Measurements from ENCODE around the gene RALB.
"Not testable (repeated sequence)": the region's sequence is repeated elsewhere in the genome, so short reads cannot be mapped to it uniquely, and the experiment has no call there.

Gene RALB

DNA sequence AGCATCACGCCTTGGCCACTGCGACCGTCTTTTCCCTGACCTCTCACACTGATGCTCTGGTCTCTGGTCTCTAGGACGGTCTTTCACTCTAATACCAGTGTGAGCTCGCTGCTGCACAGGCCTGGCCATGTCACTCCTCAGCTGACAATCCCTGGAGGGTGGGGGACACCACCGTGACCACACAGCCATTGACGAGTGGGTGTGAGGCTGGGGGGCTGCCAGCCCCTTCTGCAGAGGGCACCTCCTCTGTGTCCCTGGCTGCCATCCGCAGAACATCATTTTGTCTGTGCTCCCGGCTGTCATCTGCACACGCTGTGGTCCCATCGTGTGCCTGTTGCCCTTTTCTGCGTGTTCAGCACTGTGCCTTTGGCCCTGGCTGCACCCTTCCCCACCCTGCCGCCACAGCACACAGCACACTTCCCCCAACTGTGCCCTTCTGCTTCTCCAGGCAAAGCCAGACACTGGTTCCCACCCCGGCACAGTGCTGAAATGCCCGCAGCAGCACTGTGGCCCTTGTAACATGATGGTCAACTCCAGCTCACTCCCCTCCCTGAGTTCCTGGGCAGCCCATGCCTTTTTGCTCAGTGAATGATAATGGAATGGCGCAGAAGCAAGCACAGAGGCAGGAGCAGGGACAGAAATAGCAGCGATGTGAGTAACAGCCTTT, 62.8 kb downstream of the RALB start:
- no peak for DNase-seq (ENCODE audit: low read depth in 2 of 2)

DNA sequence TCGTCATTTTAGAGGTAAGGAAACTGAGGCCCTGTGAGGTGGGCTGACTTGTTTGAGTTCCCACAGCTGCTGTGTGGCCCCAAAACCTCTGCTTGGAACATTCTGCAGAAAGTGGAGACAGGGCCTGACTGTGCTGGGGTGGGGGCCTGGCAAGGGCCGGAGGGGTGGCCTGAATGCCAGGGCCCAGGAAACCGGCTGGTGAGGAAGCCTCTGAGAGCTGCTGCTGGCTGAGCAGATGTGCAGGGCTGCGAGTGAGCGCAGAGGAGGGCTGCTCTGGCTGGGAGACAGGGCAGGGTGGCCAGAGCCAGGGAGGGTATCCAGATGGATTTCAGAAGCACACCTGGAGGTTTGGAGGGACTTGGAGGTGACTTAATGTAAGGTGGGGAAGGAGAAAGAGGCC, 63.4 kb downstream of the RALB start:
- no peak for DNase-seq (ENCODE audit: low read depth in 2 of 2)

DNA sequence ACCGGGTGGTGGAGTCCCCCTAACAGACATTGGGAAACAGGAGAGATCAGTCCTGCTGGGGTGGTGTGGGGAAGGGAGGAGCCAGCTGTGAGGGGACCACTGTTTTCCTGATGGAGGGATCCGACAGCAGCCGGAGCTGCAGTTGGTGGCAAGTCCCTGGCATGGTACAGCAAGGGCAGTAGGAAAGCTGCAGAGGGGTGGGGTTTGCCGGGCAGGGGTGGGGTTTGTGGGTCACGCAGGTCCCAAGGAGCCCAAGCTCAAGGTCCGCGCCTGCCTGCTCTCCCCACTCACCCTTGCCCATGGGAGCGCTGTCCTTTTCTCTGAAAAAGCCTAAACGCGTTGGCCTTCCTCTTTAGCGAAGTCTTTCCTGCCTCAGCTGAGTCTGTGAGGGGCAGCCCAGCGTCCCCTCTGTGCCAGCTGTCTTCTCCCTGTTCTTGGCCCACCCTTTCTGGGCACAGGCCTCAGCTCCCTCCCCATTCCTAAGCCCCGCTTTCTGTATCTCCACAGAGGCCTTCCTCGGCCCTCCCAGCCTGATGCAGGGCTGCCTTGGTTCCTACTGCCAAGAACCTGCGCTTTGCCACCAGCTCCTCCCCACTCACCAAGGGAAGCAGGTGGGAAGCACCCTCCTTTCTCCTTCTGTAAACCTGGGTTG, 64.0 kb downstream of the RALB start:
- no peak for DNase-seq (ENCODE audit: low read depth in 2 of 2)

DNA sequence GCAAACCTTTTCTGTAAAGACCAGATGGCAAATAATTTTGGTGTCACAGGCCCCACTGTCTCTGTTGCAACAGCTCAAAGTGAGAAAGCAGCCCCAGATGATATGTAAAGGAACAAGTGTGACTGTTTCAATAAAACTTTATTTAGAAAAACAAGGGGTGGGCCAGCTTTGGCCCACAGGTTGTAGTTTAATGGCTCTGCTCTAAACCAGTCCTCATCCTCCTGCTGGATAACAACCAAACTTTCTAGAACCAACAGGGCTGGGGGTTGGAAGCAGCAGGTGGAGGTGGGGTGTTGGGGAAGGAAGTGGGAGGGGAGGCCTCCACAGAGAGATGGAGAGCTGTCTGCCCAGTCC, 64.5 kb downstream of the RALB start:
- no peak for DNase-seq (ENCODE audit: low read depth in 2 of 2)

DNA sequence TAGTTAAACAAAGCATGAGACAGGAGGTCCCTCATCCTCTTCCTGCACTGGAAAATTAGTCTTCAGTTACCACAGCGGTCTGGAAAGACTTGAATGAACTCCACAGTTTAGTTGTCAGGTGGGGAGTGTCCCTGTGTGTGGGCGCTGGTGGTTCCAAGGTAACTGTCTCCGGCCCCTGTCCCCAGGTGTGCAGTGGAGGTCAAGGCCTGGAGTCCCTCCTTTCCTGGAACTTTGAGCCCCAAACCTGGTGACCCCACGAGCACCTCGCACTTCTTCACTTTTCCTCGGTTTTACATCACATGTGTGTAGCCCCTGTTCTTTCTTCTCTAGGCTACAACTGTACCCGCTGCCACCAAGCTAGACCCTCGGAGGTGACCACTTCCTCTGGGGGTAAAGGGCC, 65.3 kb downstream of the RALB start:
- DNase-seq (ENCODE audit: low read depth in 2 of 2), result no peak

DNA sequence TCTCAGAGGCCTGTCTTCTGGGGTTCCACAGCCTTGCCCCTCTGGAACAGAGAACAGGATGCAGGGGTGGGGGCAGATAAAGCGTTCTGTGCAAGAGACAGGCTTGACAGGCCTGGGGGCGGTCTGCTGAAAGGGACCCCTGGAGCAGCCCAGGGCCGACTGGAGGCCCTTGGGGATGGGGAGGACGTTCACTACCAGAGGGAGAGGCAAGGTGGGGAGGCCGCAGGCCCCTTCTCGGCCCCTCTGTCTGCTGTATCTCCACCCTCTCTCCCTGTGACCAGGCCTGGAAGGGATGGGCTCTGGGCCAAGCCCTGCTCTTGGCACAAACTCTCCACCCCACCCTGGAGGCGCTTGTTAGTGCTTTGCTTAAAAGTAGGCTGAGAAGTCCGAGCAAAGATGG, 66.0 kb downstream of the RALB start:
- no peak for DNase-seq (ENCODE audit: low read depth in 2 of 2)

DNA sequence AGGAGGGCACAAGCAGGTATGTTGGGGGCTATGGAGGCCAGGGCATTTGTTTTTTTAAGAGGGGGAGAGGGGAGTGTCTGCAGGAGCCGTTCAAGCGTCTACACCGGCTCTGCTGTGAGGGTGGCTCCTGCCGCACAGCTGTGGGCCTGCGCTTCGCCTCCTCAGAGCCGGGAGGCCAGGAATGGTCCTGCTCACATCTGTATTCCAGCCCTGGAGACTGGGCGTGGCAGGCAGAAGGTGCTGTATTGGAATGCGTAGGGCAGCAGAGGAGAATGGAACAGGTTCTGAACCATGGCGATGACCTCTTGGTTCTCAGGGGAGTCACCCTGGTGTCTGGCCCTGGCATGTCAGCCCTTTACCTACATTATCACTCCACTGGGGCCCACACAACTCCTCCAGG, 66.5 kb downstream of the RALB start:
- no peak for DNase-seq (ENCODE audit: low read depth in 2 of 2)

DNA sequence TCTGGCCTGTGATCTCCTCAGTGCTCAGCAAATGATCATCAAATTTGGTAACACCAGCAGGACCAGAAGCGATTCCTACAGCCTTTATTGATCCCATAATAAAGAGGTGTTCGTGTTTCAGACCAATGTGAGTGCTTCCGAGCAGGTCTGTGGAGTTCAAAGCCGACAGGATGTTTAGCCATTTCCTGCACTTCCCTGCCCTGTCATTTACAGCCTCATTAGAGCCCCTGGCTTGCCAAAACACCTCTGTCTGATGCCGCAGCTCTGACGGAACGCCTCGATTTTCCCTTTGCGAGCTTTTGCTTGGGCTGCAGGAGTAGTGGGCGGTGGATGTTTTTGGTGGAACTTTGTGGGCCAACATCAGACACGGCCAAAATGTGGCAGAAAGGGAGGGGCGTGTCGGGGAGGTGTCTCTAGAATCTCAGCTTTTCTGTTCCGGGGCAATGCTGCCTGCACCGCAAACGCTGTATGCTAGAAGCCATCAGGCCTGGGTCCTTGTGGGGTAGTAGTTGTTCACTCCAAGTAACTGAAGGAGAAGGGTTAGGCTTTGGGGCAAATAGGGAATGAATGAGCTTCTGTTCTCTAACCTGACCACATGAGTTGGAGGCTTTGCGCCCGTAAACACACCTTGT, 67.2 kb downstream of the RALB start:
- DNase-seq (ENCODE audit: low read depth in 2 of 2), result no peak

DNA sequence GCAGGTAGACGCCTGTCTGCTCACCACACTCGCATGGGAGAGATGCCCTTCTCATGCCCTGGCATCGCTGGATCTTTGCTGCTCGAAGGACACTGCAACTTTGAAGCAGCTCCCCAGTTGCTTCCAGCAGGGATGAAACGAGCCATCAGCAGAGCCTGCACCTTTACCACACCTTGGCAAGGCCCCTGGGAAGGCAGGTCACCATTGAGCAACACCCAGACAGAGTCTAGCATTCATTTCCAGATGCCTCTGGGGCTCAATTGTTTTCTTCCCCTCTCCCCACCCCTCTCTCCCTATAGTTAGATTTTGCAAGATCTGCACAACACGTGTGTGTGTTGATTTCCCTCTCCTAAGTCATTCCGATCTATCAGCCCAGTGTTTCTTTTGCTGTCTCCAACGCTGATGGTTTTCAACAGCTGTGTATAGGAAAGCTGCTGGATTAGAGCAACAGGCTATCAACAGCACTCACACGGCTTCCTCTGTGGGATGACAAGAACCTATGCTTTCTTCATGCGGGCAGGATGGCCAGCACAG, 67.7 kb downstream of the RALB start:
- no peak for DNase-seq (ENCODE audit: low read depth in 2 of 2)

DNA sequence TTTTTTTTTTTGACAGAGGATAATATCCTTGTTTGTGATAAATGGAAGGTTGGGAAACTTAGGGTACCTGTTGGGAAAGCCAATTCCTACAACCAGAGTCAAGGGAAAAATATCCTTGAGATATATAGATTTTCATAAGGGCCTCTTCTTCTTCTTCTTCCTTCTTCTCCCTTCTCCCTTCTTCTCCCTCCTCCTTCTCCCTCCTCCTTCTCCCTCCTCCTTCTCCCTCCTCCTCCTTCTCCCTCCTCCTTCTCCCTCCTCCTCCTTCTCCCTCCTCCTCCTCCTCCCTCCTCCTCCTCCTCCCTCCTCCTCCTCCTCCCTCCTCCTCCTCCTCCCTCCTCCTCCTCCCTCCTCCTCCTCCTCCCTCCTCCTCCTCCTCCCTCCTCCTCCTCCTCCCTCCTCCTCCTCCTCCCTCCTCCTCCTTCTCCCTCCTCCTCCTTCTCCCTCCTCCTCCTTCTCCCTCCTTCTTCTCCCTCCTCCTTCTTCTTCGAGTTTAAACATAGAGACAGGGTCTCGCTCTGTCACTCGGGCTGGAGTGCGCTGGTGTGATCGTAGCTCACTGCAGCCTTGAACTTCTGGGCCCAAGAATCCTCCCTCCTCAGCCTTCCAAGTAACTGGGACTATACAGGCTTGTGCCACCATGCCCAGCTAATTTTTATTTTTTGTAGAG, 68.4 kb downstream of the RALB start:
- DNase-seq (ENCODE audit: low read depth in 2 of 2), result not testable (repeated sequence)

DNA sequence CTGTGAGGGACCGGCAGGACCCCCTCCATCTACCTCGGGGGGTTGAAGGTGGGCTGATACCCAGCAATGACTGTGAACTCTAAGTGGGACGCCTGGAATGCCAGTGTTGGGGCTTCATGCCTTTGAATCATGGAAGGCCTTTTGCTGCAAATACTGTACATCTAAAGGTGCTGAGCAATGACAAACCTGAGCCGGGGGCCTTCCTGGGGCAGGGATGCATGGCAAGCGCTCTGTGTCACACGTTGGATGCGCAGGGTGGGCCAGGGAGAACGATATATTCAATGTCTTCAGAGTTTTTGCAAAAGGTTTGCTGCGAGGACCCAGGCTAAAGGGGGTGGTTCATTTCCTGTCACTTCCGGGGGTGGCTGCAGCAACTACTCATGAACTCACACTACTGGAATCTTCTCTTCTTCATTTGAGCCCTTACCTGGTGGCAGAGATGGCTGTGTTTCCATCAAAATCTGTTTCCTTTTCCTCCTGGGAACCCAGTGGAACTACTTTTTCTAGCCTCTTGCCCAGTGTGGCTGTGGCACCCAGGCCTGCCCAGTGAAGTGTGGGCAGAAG, 69.2 kb downstream of the RALB start:
- no peak for DNase-seq (ENCODE audit: low read depth in 2 of 2)

DNA sequence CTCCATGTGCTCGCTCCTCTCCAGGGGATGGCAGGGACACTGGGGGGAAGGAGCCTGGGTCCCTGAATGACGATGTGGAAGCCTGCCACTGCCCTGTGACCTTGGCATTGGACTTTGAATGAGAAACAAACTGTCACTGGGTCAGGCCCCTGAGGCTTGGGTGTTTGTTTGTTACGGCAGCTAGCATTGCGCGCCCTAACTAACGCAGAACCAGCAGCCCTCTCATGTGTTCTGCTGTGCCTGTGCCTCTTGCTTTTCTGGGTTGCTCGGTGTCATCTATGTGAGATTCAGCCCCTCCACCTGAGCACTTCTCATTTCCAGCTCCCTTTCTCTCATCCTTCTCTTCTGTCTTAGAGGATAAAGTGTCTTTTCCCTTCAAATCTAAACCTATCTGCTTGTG, 69.7 kb downstream of the RALB start:
- no peak for DNase-seq (ENCODE audit: low read depth in 2 of 2)

DNA sequence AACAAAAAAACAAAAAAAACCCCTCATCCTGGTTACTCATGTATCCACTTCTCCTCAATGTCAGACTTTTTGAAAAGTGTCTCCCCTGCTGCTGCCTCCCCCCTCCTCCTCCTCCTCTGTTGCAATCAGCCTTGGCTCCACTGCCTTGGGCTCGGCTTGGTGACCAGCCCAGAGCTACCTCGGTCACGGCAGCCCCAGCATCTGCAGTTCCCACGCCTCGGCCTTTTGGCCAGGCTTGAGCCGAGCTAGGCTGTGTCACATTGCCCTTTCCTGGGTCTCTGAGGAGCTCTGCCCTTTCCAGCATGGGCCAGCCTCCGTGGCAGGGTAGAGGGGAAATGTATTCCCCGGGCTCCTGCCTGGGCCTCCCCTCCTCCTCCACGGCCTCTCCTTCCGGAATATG, 70.6 kb downstream of the RALB start:
- no peak for DNase-seq (ENCODE audit: low read depth in 2 of 2)

DNA sequence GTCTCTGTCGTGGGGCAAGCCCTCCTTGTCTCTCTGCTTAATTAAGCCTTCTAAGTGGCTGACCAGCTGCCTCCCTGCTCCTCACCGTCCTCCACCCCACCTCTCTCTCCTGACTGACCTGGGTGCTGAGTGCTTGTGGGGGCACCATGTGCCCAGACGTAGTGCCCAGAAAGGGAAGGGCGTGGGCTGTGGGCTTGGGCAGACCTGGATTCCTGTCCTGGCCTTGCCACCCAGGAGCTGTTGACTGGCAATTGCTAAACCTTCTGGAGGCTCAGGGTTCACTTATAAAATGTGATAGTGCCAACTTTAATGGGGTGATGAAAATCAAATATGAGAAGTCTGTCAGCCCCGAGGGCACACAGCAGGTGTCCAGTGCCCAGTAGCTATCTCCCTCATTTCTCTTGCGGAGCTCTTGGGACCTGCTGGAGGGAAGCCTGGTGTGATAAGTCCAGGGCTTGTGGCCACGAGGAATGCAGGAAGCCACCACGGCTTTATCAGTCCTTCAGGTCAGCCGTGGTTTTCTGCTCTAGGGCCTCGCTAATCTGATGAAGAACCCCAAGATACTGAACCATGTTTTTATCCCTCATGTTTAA, 71.3 kb downstream of the RALB start:
- DNase-seq (ENCODE audit: low read depth in 2 of 2), result no peak

DNA sequence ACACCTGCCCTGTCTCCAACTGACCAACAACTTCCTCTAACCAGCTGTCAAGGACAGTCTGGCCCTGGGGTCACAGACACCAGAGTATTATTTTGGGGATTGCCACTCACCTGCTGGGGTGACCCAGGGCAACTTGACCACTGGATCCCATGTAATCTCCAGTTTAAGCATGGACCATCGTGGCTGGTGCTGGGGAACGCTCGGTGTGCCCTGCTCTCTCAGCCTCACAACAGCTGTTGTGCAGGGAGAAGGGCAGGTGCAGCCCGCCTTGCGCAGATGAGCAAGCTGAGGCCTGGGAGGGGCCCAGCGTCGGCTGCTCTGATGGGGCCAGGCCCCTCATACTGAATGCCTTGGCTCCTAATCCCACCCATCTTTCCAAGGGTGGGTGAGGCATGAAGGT, 72.3 kb downstream of the RALB start:
- no peak for DNase-seq (ENCODE audit: low read depth in 2 of 2)

DNA sequence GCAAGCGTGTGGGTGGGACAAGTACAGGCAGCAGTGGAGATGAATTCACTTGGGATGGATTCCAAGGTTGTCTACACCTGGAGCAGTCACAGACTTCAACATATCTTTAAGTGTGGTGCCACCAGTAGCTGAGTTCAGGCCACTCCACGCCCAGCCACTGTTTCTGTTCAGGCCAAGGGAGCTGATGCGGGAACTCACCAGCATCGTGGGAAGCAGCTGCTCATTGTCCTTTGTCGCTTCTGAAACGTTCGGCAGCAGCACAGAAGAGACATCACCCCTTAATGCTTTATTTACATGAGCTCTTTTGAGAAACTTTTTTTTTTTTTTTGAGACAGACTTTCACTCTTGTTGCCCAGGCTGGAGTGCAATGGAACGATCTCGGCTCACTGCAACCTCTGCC, 73.4 kb downstream of the RALB start:
- no peak for DNase-seq (ENCODE audit: low read depth in 2 of 2)

DNA sequence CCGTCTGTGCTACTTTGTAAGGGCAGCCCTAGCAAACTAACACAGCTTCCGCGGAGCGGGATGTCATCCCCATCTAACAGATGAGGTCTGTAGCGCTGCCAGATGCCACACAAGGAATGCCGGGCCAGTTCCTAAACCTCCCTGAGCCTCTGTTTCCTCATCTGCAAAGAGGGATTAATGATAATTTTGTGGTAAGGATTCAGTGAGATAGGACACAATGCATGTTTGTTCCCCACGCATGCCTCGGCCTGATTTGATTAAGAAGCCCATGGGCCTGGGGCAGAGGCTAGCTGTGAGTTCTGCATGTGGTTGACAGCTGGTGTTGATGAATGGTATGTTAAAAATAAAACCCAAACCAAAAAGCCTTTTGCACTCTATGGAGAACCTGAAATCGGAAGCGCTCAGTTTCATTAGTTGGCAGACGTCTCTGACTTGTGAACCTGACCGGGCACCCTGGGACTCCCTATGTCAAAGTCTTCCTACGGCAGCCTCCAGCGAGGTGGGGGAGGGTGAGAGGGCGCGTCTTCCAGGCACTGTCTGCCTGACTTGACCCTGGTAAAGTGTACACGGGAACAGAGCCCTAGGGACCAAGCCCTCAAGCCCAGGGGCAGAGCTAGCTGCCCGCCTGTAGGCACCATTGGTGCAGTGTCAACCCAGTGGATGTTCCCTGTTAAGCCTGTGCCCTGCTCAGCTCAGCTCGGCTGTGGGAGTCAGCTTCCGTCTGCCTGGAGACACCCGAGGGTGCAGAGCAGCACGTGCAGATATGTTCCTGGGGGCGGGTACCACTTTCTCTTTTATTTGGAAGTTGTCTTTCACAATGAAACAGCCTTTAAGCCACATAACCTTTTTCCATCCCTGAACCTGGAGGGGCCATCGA, 78.5 kb downstream of the RALB start:
- no peak for DNase-seq (ENCODE audit: low read depth in 2 of 2)

DNA sequence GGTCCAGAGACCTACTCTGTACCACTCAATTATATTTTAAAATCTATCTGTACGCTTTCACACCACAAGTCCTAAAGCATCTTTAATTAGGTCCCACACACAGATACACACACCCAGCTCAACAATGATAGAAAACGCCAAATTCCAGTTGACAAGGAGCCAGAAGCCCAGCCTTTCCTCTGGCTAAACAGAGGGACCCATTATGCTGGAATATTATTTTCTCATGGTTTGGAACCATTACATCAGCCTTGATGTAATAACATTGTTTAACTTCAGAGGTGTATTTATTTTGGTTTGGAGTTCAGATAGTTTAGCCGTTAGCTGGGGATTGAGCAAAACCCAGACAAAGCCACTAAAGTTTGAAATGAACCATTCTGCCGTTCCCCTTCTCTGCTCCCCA, 79.3 kb downstream of the RALB start:
- no peak for DNase-seq (ENCODE audit: low read depth in 2 of 2)

DNA sequence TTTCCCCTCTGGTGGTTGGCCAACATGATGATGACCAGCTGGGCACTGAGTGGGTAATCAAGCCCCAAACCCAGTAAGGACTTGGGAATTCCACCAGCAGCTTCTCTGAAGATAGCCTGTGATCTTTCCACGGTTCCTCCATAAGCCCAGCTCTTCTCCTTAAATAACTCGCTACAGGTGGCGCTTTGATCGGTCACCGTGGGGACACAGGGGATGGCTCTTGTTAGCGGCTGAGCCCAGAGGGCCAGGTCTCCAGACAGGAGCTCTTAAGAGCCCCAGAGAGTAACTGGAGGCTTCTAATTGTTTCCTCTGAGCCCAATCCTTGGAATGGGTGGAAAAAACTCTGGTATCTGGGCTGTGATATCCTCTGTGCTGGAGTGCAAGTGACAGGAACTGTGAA, 79.7 kb downstream of the RALB start:
- DNase-seq (ENCODE audit: low read depth in 2 of 2), result no peak

DNA sequence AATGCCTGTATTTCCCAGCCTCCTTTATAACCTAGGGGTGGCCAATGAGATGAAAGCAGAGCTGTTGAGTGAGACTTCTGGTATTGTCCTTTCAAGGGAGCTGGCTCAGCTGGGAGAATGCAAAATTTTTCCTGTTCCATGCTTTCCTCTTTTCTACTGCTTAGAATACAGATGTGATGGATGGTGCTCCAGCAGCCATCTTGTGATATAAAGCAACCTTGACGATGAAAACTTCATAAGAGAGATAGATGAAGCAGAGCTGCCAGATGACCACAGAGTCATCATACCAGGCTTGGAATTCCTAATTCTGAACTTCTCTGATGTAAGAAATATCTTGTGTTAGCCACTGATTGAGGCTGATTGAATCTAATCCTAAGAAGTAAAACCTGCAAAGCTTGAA, 81.4 kb downstream of the RALB start:
- no peak for DNase-seq (ENCODE audit: low read depth in 2 of 2)

DNA sequence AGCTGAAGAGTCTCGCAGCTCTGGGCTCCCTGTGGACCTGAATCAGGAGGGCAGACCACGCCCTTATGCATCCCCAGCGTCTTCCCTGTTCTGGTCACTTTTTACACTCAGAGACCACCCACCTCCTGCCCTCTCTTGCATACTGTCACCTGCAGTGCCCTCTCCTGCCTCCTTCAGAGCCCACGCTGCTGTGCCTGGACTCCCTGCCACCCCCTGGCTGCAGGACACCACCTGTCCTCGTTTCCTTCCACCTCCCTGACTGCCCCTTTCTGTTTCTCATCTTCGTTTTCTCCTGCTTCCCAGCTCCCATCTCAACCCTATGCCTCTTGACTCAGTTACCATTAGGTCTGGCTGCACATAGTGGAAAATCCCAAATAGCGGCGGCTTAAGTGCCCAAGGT, 84.1 kb downstream of the RALB start:
- no peak for DNase-seq (ENCODE audit: low read depth in 2 of 2)
